Right atrium auricular region (tissue), 2 donors: ENCODE data around the gene ZNF107. TPM values are rescaled to one million over a fixed set of nuclear protein-coding genes. Genes with fewer than 3 reads are reported as not detected.

Source experiments
- DNase-seq: peaks from one replicate; pipeline ENCODE4 v3.0.0-alpha.2; 2019; ENCODE audit warnings: low spot score
- H3K27ac ChIP-seq, 2 donors: fragments of 200-600 bp; sonication (generic); 1 replicate in 1 of 2; 2 replicates in 1 of 2; pipeline ENCODE4 v1.5.1; 2016 to 2019
- H3K27me3 ChIP-seq, 2 donors: fragments of 200-600 bp; sonication (generic); one replicate each; pipeline versions ENCODE4 v1.5.1 to v1.6.0; 2017 to 2019
- H3K36me3 ChIP-seq: fragments of 200-600 bp; sonication (generic); one replicate; pipeline ENCODE4 v1.5.1; 2016
- H3K4me1 ChIP-seq, 2 donors: fragments of 200-600 bp; sonication (generic); one replicate each; pipeline versions ENCODE4 v1.5.1 to v1.6.0; 2017 to 2019
- H3K4me3 ChIP-seq, 2 donors: fragments of 200-600 bp; sonication (generic); 1 replicate in 1 of 2; 2 replicates in 1 of 2; pipeline ENCODE4 v1.5.1; 2017 to 2019; ENCODE audit warnings: mild to moderate bottlenecking in 1 of 2, moderate library complexity in 1 of 2
- H3K9me3 ChIP-seq, 2 donors: fragments of 200-600 bp; sonication (generic); one replicate each; pipeline ENCODE4 v1.5.1; 2019
- CTCF ChIP-seq, 2 donors: fragments of 200-600 bp; sonication (generic); IDR thresholded peaks; one replicate each; pipeline ENCODE4 v1.5.1; 2019; ENCODE audit warnings: antibody characterized with exemption in 2 of 2
- total RNA-seq, 2 donors: library from RNA; depleted of rRNA; stranded (reverse); fragments of >200 nt; gene quantifications; one replicate each; pipeline ENCODE4 v1.1.0, GENCODE V29; 2016

Gene ZNF107
- total RNA-seq, 2 donors from 2014 or later = 0.98 to 2.0 TPM

GRCh38 chr7:64666663-64667050, 724 bp downstream of the ZNF107 start:
- no peak for TF ChIP-seq CTCF (IDR thresholded peaks at IDR 0.05)
- H3K36me3 ChIP-seq = no peaks in the 10 kb centered on the region
- no peak for DNase-seq
- H3K27me3 ChIP-seq = no peaks in the 10 kb centered on the region
- H3K27ac ChIP-seq = peak overlapping the region; percentile 60 to 82
- H3K4me3 ChIP-seq = peak overlapping the region; percentile 65 to 80
- peaks cover 0 to 13% of the 10 kb centered on the region in 2 donors for H3K4me1 ChIP-seq
- no peaks in the 10 kb centered on the region for H3K9me3 ChIP-seq

DNA sequence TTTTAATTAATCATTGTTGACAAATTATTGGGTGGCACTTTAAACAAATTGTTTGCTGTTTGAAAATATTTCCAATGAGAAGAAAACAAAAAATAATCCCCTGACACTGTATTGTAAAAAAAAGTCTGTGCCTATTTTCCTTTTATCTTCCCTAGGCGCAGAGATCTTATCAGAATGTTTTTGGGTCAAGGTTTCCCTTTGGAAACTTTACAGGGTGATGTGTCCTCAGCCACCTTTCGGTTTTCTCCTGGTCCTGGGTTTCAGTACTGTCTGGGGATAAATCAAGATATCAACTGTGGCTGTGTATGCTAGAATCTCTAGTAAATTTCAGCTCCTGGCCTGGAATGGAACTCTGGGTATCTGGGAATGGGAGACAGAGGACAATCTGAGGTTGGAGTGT, 1.4 kb downstream of the ZNF107 start:
- Histone ChIP-seq H3K36me3 (no peaks in the 10 kb centered on the region), H3K4me3 (no peak overlapping the region), H3K27me3 (no peaks in the 10 kb centered on the region), H3K27ac (no peak overlapping the region), H3K9me3 (no peaks in the 10 kb centered on the region), H3K4me1 (peaks cover 0 to 13% of the 10 kb centered on the region in 2 donors)
- TF ChIP-seq CTCF (IDR thresholded peaks at IDR 0.05) = no peak
- DNase-seq = no peak

DNA sequence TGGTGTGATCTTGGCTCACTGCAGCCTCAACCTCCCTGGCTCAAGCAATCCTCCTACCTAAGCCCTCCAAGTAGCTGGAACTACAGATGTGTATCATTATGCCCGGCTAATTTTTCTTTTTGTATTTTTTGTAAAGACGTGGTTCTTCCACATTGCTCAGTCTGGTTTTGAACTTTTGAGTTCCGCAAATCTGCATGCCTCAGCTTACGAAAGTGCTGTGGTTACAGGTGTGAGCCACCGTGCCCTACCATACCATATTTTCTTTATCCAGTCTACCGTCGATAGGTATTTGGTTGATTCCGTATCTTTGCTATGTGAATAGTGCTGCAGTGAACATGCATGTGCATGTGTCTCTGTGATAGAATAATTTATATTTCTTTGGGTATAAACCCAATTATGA, 6.5 kb downstream of the ZNF107 start:
- no peak for DNase-seq
- H3K27me3 ChIP-seq = no peaks in the 10 kb centered on the region
- H3K36me3 ChIP-seq = no peaks in the 10 kb centered on the region
- H3K27ac ChIP-seq = no peak overlapping the region
- TF ChIP-seq CTCF (IDR thresholded peaks at IDR 0.05) = no peak
- H3K9me3 ChIP-seq = no peaks in the 10 kb centered on the region
- peaks cover 0 to 2% of the 10 kb centered on the region in 2 donors for H3K4me1 ChIP-seq
- H3K4me3 ChIP-seq = no peak overlapping the region

DNA sequence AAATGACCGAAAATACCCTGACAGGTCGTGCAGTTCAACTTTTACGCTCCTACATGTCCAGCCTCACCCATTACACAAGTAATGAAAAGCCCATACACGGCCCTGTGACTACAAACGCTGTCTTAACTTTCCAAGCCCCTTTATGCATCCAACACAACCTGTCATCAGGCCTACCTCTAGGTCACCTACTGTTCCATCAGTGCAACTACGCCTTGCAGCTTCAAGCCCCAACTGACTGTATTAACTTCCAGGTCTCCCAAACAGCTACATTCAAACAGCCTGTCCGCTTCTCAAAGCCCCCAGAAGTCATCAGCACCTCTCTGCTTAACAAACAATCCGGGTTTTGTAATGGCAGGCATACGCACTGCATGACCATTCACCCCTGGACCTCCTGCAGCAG, 19.2 kb downstream of the ZNF107 start:
- Histone ChIP-seq H3K36me3 (peaks cover 16% of the 10 kb centered on the region), H3K9me3 (no peaks in the 10 kb centered on the region), H3K27me3 (no peaks in the 10 kb centered on the region), H3K4me1 (no peaks in the 10 kb centered on the region), H3K4me3 (no peak overlapping the region), H3K27ac (no peak overlapping the region)
- DNase-seq = no peak
- TF ChIP-seq CTCF (IDR thresholded peaks at IDR 0.05) = no peak

DNA sequence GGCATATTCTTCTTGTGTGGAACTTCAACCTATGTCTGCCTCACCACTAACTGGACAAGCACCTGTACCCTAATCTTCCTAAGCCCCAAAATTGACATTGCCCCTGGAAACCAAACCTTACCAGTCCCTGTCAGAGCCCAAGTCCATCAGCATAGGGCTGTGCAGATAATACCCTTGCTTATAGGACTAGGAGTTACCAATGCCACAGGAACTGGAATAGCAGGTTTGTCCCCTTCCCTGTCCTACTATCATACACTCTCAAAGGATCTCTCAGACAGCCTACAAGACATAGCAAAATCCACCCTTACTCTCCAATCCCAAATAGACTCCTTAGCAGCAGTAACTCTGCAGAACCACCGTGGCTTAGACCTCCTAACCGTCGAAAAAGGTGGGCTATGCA, 19.8 kb downstream of the ZNF107 start:
- DNase-seq = no peak
- Histone ChIP-seq H3K27me3 (no peaks in the 10 kb centered on the region), H3K36me3 (peaks cover 16% of the 10 kb centered on the region), H3K4me1 (no peaks in the 10 kb centered on the region), H3K27ac (no peak overlapping the region), H3K4me3 (no peak overlapping the region), H3K9me3 (no peaks in the 10 kb centered on the region)
- TF ChIP-seq CTCF (IDR thresholded peaks at IDR 0.05) = no peak

- Histone ChIP-seq H3K4me3 (no peak overlapping the region), H3K9me3 (no peaks in the 10 kb centered on the region), H3K27ac (no peak overlapping the region), H3K4me1 (no peaks in the 10 kb centered on the region), H3K27me3 (no peaks in the 10 kb centered on the region), H3K36me3 (peaks cover 16% of the 10 kb centered on the region)
- DNase-seq = no peak
- TF ChIP-seq CTCF (IDR thresholded peaks at IDR 0.05) = no peak
These were observed 20.7 kb downstream of the ZNF107 start for GRCh38 chr7:64686493-64687184.
